Measurements from ENCODE around the gene ARFGEF3. TPM values are rescaled to one million over a fixed set of nuclear protein-coding genes. Genes with fewer than 3 reads are reported as not detected.

The ARFGEF3 gene
- polyA plus RNA-seq, 1 of the 3 experiments (the other 2 are of a cell fraction) = not detected

GRCh38 chr6:138235205-138235604, 73.5 kb downstream of the ARFGEF3 start:
- no peak overlapping the region for H3K4me3 ChIP-seq (ENCODE audit: low read depth in 2 of 2, low read length in 1 of 2)
- H3K4me2 ChIP-seq = no peak overlapping the region
- no peak overlapping the region for H2AFZ ChIP-seq (ENCODE audit: low read depth)
- no peaks in the 10 kb centered on the region for H3K4me1 ChIP-seq (ENCODE audit: control insufficient read depth in 1 of 2, insufficient read depth in 2 of 2, low read depth in 1 of 2, low read length in 1 of 2)
- H3K27me3 ChIP-seq (ENCODE audit: insufficient read depth) = no peaks in the 10 kb centered on the region
- H3K27ac ChIP-seq (ENCODE audit: low read depth in 2 of 2, low read length in 1 of 2) = no peak overlapping the region
- ChIA-PET CTCF (no interaction called here), POLR2A (no interaction called here)
- no peaks in the 10 kb centered on the region for H3K79me2 ChIP-seq (ENCODE audit: insufficient read depth)
- no peaks in the 10 kb centered on the region for H3K36me3 ChIP-seq (replicated peaks in 1 of 2; ENCODE audit: control insufficient read depth in 1 of 2, insufficient read depth in 2 of 2, low read length in 1 of 2)
- no peaks in the 10 kb centered on the region for H4K20me1 ChIP-seq (ENCODE audit: insufficient read depth)
- H3K9ac ChIP-seq = no peak overlapping the region
- H3K9me2 ChIP-seq = no peaks in the 10 kb centered on the region
- no peaks in the 10 kb centered on the region for H3F3A ChIP-seq (replicated peaks; ENCODE audit: insufficient read depth)
- TF ChIP-seq MEF2A (IDR thresholded peaks at IDR 0.05; ENCODE audit: borderline replicate concordance, low read depth) (no peak), MXI1 (IDR thresholded peaks at IDR 0.05; ENCODE audit: low read depth, low read length) (no peak), FOSL2 (IDR thresholded peaks at IDR 0.05; ENCODE audit: borderline replicate concordance, low read depth) (no peak), RAD21 (IDR thresholded peaks at IDR 0.05; ENCODE audit: low read length) (no peak)
- H3K9me3 ChIP-seq = no peaks in the 10 kb centered on the region
- DNase-seq = no peak
- 7% methylated on average over 1 of the region's 1 CpG for WGBS (ENCODE audit: low lambda C conversion rate)

DNA sequence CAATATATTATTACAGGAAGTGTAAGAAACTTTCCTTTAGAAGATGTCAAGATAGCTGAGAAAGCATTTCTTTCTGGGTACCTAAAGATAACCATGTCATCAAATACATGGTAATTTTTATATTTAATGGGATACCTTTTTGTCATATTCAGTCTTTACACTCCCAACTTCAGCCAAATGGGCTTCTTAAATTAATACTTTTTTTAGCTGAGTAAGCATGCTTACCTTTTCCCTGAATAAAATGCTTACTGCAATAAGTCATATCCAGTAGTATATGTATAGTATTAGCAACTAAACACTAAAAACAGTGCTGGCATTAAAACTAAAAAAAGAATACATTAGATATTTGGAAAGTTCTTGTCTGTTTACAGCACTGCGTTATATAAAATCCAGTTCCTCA, 74.0 kb downstream of the ARFGEF3 start:
- H3K4me2 ChIP-seq = no peak overlapping the region
- POLR2A ChIA-PET = no interaction called here

More for the DNA sequence above, 74.0 kb downstream of the ARFGEF3 start:
- Histone ChIP-seq H3K27ac (ENCODE audit: low read depth in 2 of 2, low read length in 1 of 2) (no peak overlapping the region), H3K9me2 (no peaks in the 10 kb centered on the region), H3K79me2 (ENCODE audit: insufficient read depth) (no peaks in the 10 kb centered on the region), H3K4me3 (ENCODE audit: low read depth in 2 of 2, low read length in 1 of 2) (no peak overlapping the region), H3K4me1 (ENCODE audit: control insufficient read depth in 1 of 2, insufficient read depth in 2 of 2, low read depth in 1 of 2, low read length in 1 of 2) (no peaks in the 10 kb centered on the region), H3K36me3 (replicated peaks in 1 of 2; ENCODE audit: control insufficient read depth in 1 of 2, insufficient read depth in 2 of 2, low read length in 1 of 2) (no peaks in the 10 kb centered on the region), H2AFZ (ENCODE audit: low read depth) (no peak overlapping the region), H4K20me1 (ENCODE audit: insufficient read depth) (no peaks in the 10 kb centered on the region), H3F3A (replicated peaks; ENCODE audit: insufficient read depth) (no peaks in the 10 kb centered on the region), H3K9me3 (no peaks in the 10 kb centered on the region), H3K9ac (no peak overlapping the region), H3K27me3 (ENCODE audit: insufficient read depth) (no peaks in the 10 kb centered on the region)
- DNase-seq = no peak
- CTCF ChIA-PET = no interaction called here
- no peak for TF ChIP-seq IRF3 (IDR thresholded peaks at IDR 0.05; ENCODE audit: low read depth, low read length)
- no peak for TF ChIP-seq TEAD4 (IDR thresholded peaks at IDR 0.05; ENCODE audit: borderline replicate concordance, insufficient read depth)
- no peak for TF ChIP-seq RCOR1 (IDR thresholded peaks at IDR 0.05; ENCODE audit: low read length)
- TF ChIP-seq SMC3 (IDR thresholded peaks at IDR 0.05; ENCODE audit: low read depth, low read length) = no peak
- no peak for TF ChIP-seq RFX5 (IDR thresholded peaks at IDR 0.05; ENCODE audit: low read length)
- no peak for TF ChIP-seq MEF2A (IDR thresholded peaks at IDR 0.05; ENCODE audit: borderline replicate concordance, low read depth)
- TF ChIP-seq, protein P1, sequence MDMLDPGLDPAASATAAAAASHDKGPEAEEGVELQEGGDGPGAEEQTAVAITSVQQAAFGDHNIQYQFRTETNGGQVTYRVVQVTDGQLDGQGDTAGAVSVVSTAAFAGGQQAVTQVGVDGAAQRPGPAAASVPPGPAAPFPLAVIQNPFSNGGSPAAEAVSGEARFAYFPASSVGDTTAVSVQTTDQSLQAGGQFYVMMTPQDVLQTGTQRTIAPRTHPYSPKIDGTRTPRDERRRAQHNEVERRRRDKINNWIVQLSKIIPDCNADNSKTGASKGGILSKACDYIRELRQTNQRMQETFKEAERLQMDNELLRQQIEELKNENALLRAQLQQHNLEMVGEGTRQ (IDR thresholded peaks at IDR 0.05; ENCODE audit: borderline replicate concordance, low read depth, low read length) = no peak
- TF ChIP-seq, protein P2, sequence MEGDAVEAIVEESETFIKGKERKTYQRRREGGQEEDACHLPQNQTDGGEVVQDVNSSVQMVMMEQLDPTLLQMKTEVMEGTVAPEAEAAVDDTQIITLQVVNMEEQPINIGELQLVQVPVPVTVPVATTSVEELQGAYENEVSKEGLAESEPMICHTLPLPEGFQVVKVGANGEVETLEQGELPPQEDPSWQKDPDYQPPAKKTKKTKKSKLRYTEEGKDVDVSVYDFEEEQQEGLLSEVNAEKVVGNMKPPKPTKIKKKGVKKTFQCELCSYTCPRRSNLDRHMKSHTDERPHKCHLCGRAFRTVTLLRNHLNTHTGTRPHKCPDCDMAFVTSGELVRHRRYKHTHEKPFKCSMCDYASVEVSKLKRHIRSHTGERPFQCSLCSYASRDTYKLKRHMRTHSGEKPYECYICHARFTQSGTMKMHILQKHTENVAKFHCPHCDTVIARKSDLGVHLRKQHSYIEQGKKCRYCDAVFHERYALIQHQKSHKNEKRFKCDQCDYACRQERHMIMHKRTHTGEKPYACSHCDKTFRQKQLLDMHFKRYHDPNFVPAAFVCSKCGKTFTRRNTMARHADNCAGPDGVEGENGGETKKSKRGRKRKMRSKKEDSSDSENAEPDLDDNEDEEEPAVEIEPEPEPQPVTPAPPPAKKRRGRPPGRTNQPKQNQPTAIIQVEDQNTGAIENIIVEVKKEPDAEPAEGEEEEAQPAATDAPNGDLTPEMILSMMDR (IDR thresholded peaks at IDR 0.05) = no peak
- TF ChIP-seq, protein P3, sequence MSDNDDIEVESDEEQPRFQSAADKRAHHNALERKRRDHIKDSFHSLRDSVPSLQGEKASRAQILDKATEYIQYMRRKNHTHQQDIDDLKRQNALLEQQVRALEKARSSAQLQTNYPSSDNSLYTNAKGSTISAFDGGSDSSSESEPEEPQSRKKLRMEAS (IDR thresholded peaks at IDR 0.05; ENCODE audit: low read depth) = no peak
- TF ChIP-seq ELF1 (IDR thresholded peaks at IDR 0.05) = no peak
- 33% methylated on average over 1 of the region's 1 CpG for WGBS (ENCODE audit: low lambda C conversion rate)
